Measurements from ENCODE around the gene ZFP36L1. TPM values are rescaled to one million over a fixed set of nuclear protein-coding genes. Genes with fewer than 3 reads are reported as not detected.

Gene ZFP36L1
- total RNA-seq, 2 donors from 2014 or later: 97.0 to 123 TPM

DNA sequence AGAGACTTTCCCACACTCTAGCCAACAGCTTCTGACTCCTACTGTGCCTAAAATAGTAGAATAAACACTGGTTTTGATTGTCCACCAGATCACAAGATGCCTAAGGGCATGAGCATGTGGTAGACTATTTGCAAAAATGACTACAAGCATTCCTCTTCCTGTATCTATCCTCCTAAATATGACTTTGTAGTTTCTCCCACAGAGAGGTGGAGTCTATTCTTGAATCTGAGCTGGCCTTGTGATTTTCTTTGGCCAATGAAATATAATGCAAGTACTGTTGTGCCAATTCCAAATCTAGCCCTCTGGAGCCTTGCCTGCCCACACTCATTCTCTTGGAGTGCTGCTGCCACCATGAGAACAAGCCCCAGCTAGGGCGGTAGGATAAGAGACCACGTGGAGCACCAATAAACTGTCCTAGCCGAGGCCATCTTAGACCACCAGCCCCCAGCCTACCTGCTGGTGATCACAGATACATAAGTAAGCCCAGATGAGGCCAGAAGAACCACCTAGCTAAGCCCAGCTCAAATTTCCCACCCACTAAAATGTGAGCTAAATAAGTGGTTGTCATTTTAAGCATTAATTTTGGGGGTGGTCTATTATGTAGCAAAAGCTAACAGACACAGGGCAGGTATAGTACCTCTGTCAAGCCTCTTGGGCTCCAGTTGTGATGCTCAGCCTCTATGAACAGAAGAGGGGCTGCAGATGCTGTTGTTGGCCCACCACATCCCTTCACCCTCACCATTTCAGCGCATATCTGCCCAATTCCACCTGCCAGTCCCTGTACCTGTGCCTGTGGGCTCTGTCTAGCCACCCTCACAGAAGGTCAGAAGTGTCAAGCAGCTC is 17.9 kb downstream of the ZFP36L1 start:
- TF ChIP-seq, protein P1, sequence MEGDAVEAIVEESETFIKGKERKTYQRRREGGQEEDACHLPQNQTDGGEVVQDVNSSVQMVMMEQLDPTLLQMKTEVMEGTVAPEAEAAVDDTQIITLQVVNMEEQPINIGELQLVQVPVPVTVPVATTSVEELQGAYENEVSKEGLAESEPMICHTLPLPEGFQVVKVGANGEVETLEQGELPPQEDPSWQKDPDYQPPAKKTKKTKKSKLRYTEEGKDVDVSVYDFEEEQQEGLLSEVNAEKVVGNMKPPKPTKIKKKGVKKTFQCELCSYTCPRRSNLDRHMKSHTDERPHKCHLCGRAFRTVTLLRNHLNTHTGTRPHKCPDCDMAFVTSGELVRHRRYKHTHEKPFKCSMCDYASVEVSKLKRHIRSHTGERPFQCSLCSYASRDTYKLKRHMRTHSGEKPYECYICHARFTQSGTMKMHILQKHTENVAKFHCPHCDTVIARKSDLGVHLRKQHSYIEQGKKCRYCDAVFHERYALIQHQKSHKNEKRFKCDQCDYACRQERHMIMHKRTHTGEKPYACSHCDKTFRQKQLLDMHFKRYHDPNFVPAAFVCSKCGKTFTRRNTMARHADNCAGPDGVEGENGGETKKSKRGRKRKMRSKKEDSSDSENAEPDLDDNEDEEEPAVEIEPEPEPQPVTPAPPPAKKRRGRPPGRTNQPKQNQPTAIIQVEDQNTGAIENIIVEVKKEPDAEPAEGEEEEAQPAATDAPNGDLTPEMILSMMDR (IDR thresholded peaks at IDR 0.05): no peak
- no peak for DNase-seq
- Histone ChIP-seq H3K27me3 (no peaks in the 10 kb centered on the region), H3K4me3 (no peak overlapping the region), H3K9me3 (no peaks in the 10 kb centered on the region), H3K36me3 (no peaks in the 10 kb centered on the region), H3K9ac (ENCODE audit: low read depth in 2 of 2, low read length in 2 of 2) (no peak overlapping the region), H3K4me1 (no peaks in the 10 kb centered on the region), H3K27ac (no peak overlapping the region)
- intact Hi-C loops (cut with DNase I): loop anchor here (5.0 kb wide), 1 partner anchor 43 kb away; no protein-coding TSS in a partner anchor

- DNase-seq: no peak
- intact Hi-C loops (cut with DNase I): no loop called here
- H3K9me3 ChIP-seq: no peaks in the 10 kb centered on the region
- no peak overlapping the region for H3K27ac ChIP-seq
- H3K9ac ChIP-seq (ENCODE audit: low read depth in 2 of 2, low read length in 2 of 2): no peak overlapping the region
- H3K36me3 ChIP-seq: no peaks in the 10 kb centered on the region
- TF ChIP-seq, protein P1 (IDR thresholded peaks at IDR 0.05): no peak
- H3K4me3 ChIP-seq: no peak overlapping the region
- H3K27me3 ChIP-seq: no peaks in the 10 kb centered on the region
- no peaks in the 10 kb centered on the region for H3K4me1 ChIP-seq
Observed at GRCh38 chr14:68772761-68773381, 20.0 kb downstream of the ZFP36L1 start.

DNA sequence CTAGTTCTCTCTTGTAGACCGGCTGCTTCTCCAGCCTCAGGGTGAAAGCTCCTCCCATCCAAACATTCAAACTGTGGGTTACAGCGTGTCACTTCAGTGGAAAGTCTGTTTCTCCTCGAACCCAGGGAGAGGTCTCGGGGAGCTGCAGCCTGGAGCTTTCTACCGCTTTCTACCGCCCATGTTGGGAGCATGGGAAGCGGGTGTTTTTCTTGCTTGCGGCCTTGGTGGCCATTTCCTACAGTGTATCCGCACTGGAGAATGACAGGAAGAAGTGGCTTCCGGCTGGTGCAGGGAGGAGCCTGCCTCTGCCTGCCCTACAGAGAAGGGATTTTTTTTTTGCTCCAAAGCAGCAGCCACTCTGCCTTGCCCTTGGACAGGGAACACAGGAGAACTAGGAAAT is 21.2 kb downstream of the ZFP36L1 start:
- intact Hi-C loops (cut with DNase I): no loop called here
- no peak overlapping the region for H3K27ac ChIP-seq
- H3K9ac ChIP-seq (ENCODE audit: low read depth in 2 of 2, low read length in 2 of 2): no peak overlapping the region
- DNase-seq: no peak
- no peaks in the 10 kb centered on the region for H3K36me3 ChIP-seq
- H3K9me3 ChIP-seq: no peaks in the 10 kb centered on the region
- H3K4me1 ChIP-seq: no peaks in the 10 kb centered on the region
- H3K4me3 ChIP-seq: no peak overlapping the region
- TF ChIP-seq, protein P1 (IDR thresholded peaks at IDR 0.05): no peak
- H3K27me3 ChIP-seq: no peaks in the 10 kb centered on the region

GRCh38 chr14:68770553-68771286 is 22.1 kb downstream of the ZFP36L1 start:
- no peak overlapping the region for H3K9ac ChIP-seq (ENCODE audit: low read depth in 2 of 2, low read length in 2 of 2)

DNA sequence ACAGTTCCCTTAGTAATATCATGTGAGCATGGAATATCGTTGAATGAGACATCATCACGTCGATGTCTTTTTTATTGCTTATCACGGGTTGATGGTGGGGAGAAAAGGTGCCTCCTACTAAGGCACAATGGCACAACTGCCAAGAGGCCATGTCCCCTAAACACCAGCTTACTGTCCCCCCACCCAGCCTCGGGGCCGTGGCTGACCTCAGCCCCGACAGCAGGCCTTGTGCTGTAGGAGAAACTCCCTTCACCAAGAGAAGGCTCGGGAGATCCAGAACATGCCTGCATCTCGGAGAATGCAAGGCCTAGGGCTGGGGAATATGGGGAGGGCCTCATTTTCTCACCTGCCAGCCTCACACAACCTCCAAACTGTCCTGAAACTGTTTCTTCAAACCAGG is 22.8 kb downstream of the ZFP36L1 start:
- intact Hi-C loops (cut with DNase I): no loop called here
- no peaks in the 10 kb centered on the region for H3K27me3 ChIP-seq
- no peaks in the 10 kb centered on the region for H3K4me1 ChIP-seq
- no peaks in the 10 kb centered on the region for H3K36me3 ChIP-seq
- no peaks in the 10 kb centered on the region for H3K9me3 ChIP-seq
- H3K27ac ChIP-seq: no peak overlapping the region
- no peak overlapping the region for H3K9ac ChIP-seq (ENCODE audit: low read depth in 2 of 2, low read length in 2 of 2)
- DNase-seq: no peak
- TF ChIP-seq, protein P1 (IDR thresholded peaks at IDR 0.05): no peak
- H3K4me3 ChIP-seq: no peak overlapping the region

More at GRCh38 chr14:68770553-68771286, 22.1 kb downstream of the ZFP36L1 start:
- DNase-seq: no peak
- Histone ChIP-seq H3K27ac (no peak overlapping the region), H3K36me3 (no peaks in the 10 kb centered on the region), H3K9me3 (no peaks in the 10 kb centered on the region), H3K4me3 (no peak overlapping the region), H3K4me1 (no peaks in the 10 kb centered on the region), H3K27me3 (no peaks in the 10 kb centered on the region)
- TF ChIP-seq, protein P1 (IDR thresholded peaks at IDR 0.05): no peak
- intact Hi-C loops (cut with DNase I): no loop called here

Measured in colonic mucosa (tissue), 4 donors.